HG03457 (cell line): ENCODE data around the gene POMP.

Source experiments
- ATAC-seq: cut with Tn5 transposase; IDR thresholded peaks from one replicate; pipeline ENCODE4 v1.9.1; 2021; ENCODE audit warnings: moderate number of reproducible peaks; ENCODE audit not compliant: unreplicated experiment

POMP gene

GRCh38 chr13:28658796-28659620, at the start of gene POMP:
POMP (plus strand) TSS chr13:28659130; CDS start chr13:28659185, 55 bp downstream.
- peak; percentile 79 for ATAC-seq

- ATAC-seq, result no peak
These were observed 49.5 kb upstream of the POMP start for GRCh38 chr13:28609381-28609780.

- no peak for ATAC-seq
These were observed 49.0 kb upstream of the POMP start for GRCh38 chr13:28609926-28610325.

DNA sequence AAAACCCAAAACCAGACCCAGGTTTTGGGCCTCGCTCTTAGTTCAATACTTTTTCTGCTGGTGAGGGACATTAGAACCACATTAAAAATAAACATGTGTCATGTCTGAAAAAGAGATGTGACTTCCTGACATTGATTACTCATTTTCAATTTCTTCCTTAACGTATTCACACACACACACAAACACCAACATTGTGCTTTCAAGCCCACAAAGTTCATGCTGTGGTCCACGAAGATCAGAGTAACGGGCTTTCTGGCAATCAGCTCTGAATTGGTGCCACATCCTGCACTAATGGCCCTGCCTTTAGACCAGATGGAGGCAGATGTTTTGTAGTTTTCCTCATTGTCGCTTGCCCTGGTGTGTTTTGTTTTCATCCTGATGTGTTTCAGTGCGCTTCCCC, 47.9 kb upstream of the POMP start:
- ATAC-seq, result no peak

GRCh38 chr13:28611654-28612131, 47.2 kb upstream of the POMP start:
- ATAC-seq, result no peak

- no peak for ATAC-seq
These were observed 45.4 kb upstream of the POMP start for GRCh38 chr13:28613562-28613961.

DNA sequence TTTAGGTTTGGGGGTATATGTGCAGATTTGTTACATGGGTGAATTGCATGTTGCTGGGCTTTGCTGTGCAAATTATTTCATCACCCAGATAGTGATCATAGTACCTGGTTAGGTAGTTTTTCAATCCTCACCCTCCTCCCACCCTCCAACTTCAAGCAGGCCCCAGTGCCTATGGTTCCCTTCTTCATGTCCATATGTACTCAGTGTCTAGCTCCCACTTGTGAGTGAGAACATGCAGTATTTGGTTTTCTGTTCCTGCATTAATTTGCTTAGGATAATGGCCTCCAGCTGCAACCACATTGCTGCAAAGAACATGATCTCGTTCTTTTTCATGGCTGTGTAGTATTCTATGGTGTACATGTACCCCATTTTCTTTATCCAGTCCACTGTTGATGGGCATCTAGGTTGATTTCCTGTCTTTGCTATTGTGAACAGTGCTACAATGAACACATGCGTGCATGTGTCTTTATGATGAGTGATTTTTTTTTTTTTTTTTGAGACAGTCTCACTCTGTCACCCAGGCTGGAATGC, 42.9 kb upstream of the POMP start:
- ATAC-seq, result no peak

DNA sequence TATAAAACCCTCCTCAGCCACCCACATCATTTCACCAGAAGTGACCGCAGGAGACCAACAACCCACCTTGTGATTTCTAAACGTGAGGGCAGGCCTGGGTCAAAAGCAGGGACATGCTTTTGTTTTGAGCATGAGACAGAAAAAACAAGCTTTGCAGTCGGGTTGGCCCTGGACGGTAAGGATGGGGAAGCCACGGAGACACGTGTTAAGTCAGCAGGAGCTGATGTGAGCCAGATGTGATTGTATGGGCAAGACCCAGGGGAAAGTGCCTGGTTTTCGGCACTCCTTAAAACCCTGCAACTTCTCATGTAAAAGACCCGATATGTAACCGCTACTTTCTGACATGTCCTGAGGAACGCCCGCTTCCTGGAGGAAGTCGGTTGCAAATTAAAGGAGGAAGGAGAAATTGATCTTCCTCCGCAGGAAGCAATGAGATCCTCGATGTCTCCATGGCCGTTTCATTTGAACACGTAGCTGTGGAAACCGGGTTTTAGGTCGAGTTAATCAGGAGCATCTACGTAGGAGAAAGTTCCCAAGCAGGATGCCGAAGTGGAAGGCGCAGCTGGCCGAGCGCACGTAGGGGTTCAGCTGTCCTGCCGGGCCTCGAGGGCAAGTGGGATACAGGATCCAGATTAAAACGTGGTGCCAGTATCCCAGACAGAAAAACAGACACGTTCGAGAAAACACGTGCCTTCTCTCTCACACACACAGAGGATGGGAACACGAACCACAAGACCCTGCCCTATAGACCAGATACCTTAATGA, 40.5 kb upstream of the POMP start:
- no peak for ATAC-seq

- ATAC-seq, result no peak
These were observed 38.7 kb upstream of the POMP start for GRCh38 chr13:28620011-28620830.

DNA sequence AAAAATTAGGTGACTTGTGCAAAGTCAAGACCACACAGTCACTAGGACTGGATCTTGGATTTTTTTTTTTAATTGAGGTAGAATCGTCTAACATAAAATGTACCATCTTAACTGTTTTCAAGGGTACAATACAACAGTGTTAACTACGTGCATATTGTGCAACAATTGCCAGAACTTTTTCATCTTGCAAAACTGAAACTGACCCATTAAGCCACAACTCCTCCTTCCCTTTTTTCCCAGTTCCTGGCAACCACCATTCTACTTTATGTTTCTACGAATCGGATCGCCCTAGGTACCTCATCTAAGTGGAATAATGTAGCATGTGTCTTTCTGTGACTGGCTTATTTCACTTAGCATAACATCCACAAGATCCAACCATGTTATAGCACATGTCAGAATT, 37.5 kb upstream of the POMP start:
- ATAC-seq, result no peak

- ATAC-seq, result no peak
These were observed 36.6 kb upstream of the POMP start for GRCh38 chr13:28622286-28622685.

- no peak for ATAC-seq
These were observed 34.9 kb upstream of the POMP start for GRCh38 chr13:28623782-28624706.

GRCh38 chr13:28624707-28625432, 34.1 kb upstream of the POMP start:
- ATAC-seq, result no peak

GRCh38 chr13:28626266-28626665, 32.7 kb upstream of the POMP start:
- ATAC-seq, result no peak

- ATAC-seq, result no peak
These were observed 30.7 kb upstream of the POMP start for GRCh38 chr13:28628241-28628640.

DNA sequence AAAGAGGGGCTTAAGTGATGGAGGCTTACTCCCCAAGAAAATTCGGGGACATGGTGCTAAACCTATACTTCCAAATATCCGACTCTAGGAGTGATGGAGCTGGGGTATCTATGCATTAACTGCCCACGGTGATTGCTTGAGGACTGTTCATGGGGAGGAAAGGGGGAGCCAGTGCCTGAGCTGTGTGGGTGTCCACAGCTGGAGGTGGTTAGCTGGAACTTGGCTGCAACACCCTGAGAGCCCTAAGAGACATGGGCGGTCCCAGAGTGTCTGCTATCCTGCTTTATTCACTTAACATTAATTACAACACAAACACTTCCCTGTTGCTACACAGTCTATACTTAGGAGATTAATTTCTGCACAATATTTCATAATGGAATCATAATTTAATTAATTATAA, 28.1 kb upstream of the POMP start:
- ATAC-seq, result no peak

DNA sequence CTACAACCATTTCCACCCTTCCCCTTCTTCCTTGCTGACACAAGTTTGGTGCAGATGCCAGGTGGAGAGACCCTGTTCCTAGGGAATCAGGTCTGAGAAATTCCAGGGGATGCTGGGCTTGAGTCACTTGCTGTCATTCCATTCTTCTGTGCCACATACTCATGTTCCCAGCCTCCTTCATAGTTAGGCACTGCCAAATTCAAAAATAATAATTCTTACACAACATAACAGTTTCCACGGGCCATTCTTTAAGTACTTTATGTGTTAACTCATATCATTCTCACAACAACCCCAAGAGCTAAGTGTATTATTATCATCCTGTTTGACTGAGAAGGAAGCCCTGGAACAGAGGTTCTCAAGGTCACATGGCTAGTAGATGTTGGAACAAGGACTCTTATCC, 27.1 kb upstream of the POMP start:
- ATAC-seq, result no peak

DNA sequence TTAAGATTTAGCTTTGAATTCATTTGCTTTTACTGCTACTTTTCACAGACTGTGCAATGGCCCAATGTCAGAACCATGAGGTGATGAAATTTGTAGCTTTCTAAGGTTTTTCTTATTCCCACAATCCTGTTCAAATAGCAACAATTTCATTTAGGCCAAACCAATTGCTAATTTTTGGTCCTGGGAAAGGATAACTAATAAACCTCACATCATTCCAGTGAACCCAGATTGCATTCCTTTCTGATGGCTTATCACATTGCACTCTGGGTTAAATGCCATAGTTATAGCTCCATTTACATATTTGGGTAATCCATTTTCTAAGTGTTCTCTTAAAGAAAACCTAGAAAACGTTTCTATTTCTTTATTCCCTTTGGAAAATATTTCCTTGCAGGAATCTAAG, 22.9 kb upstream of the POMP start:
- no peak for ATAC-seq

GRCh38 chr13:28636677-28637317, 22.1 kb upstream of the POMP start:
- ATAC-seq, result no peak
